Breast epithelium (tissue), 3 donors: ENCODE results near the gene MYLIP.

ENCODE experiments used
- CTCF ChIP-seq, 3 donors: fragments of 450-650 bp; IDR thresholded peaks; one replicate each; pipeline ENCODE4 v1.5.1; 2016 to 2017; ENCODE audit warnings: antibody characterized with exemption in 3 of 3, mild to moderate bottlenecking in 3 of 3, moderate library complexity in 3 of 3
- POLR2AphosphoS5 ChIP-seq, 3 donors: sonication (generic); formaldehyde crosslinking; IDR thresholded peaks; one replicate each; pipeline ENCODE4 v1.6.1; 2017; ENCODE audit warnings: antibody characterized with exemption in 3 of 3

GRCh38 chr6:16181439-16182297, 52.8 kb downstream of the MYLIP start:
- TF ChIP-seq CTCF (IDR thresholded peaks at IDR 0.05): no peak
- TF ChIP-seq POLR2AphosphoS5 (IDR thresholded peaks at IDR 0.05): no peak
